ENCODE measurements around the gene RWDD2A.

The RWDD2A gene

DNA sequence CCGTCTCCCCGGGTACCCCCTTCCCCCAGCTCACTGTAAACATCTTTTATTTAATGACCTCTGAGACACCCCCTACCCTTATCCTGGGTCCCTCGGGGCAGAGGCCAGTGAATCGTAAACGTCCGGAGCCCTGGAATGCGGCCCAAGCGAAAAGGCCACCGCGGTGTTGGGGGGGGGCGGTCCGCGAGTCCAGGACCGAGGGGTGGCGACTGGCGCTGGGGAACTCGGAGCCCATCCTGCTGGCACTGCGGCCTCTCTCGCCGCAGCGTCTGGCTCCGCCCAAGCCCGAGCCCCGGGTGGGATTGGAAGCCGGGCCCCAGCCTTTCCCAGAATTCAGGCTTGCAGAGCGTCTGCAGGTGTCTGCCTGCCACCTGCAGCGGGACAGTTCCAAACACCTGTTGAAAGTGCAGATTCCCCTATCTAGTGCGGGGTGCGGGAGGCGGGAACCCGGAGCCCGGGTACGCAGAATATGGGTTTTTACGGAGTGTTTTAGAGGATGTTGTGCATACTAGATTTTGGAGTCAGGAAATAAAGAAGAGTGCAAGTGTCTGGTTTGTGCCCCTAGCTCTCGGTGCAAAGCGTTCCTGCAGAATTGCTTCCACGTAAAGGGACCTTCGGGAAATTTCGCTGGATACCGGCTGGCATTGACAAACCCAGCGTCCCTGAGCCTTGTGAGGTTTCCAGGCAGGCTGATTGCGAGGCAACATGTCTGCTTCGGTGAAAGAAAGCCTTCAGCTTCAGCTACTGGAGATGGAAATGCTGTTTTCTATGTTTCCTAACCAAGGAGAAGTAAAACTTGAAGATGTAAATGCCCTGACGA, 800 bp downstream of the RWDD2A start:
- DNase-seq (ENCODE audit: low read depth, low spot score), result no peak
- H3K4me3 ChIP-seq (ENCODE audit: low read length), result peak overlapping the region; percentile 77

DNA sequence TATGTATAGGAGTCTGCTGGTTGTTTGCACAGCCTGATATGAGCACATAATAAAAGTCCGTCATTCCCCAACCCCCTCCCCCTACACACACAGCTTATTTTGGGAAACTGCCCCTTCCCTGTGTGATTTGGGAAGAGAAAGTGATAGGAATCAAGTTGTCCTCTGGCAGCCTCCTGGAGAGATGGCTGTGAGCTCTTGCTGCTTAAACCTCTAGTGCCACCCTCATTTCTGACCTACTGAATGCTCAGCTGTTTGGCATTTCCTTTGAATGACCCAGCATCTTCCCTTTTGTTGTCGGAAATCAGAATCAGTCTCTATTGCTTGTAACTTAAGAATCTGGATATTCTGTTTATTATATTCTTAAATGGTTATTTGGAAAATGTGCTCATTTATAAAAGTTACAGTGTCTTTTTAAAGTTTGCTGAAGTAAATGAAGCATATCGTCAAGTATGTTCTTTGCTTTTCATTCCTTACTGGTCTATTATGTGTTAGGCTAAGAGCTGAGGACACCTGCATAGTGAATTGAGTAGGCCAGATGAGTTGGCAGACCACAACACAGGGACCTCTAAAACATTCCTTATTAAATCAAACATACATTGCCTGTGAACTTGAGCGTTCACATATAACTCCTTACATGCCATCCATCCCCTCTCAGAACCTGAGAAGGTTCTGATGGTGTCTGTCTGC, 5.5 kb downstream of the RWDD2A start:
- peak; percentile 68 for DNase-seq (ENCODE audit: low read depth, low spot score)
- H3K4me3 ChIP-seq (ENCODE audit: low read length), result no peak overlapping the region

DNA sequence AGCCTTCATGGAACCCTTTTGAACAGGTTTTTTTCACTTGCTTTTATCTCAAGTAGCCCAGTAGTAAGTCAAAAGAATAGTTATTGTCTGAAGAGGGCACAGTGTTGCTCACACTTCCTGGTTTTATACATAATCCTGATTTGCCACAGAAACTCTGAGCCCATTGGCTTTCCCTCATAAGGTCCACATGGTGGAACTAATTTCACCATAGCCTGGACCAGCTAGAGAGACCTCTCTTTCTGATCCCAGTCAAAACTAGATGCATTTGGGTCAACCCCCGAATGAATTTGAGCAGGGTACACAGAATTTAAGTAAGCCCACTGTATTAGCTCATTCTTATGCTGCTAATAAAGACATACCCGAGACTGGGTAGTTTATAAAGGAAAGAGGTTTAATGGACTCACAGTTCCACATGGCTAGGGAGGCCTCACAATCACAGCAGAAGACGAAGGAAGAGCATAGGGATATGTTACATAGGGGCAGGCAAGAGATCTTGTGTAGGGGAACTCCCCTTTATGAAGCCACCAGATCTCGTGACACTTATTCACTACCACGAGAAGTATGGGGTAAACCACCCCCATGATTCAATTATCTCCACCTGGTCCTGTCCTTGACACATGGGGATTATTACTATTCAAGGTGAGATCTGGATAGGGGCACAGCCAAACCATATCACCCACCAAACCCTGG, 6.2 kb downstream of the RWDD2A start:
- no peak for DNase-seq (ENCODE audit: low read depth, low spot score)
- no peak overlapping the region for H3K4me3 ChIP-seq (ENCODE audit: low read length)

DNA sequence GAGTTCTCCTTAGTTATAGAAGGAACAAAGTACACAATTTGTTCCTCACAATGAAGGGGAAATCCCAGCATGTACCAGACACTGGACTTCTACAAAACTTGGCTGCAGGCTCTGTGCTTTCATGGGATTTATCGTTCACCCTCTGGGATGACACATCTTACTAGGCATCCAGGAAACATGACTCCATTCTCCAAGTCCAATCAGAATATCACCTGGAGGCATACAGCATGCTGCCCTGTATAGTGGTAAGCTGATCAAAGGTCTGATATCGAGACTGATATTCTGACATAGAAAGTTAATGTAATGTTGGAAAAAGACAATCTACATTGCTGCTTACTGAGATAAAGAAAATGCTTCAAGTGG, 6.7 kb downstream of the RWDD2A start:
- H3K4me3 ChIP-seq (ENCODE audit: low read length), result no peak overlapping the region
- no peak for DNase-seq (ENCODE audit: low read depth, low spot score)

DNA sequence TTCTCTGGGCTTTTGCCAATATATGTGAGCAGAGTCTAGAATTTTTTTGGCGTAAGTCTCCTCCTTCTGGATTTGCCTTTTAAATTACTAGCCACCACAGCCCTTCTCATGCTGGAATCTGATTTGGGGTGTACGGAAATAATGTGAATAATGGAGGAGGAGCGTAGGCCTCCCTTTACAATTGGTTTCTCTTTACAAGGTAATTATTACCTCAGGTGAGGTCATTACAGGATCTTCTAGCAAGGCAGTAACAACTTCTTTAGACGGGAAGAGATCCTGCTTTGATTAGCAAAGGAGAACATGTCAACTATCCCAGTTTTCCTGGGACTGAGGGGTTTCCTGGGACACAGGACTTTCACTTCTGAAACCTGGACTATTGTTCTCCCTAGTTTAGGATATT, 8.9 kb downstream of the RWDD2A start:
- H3K4me3 ChIP-seq (ENCODE audit: low read length), result no peak overlapping the region
- no peak for DNase-seq (ENCODE audit: low read depth, low spot score)

DNA sequence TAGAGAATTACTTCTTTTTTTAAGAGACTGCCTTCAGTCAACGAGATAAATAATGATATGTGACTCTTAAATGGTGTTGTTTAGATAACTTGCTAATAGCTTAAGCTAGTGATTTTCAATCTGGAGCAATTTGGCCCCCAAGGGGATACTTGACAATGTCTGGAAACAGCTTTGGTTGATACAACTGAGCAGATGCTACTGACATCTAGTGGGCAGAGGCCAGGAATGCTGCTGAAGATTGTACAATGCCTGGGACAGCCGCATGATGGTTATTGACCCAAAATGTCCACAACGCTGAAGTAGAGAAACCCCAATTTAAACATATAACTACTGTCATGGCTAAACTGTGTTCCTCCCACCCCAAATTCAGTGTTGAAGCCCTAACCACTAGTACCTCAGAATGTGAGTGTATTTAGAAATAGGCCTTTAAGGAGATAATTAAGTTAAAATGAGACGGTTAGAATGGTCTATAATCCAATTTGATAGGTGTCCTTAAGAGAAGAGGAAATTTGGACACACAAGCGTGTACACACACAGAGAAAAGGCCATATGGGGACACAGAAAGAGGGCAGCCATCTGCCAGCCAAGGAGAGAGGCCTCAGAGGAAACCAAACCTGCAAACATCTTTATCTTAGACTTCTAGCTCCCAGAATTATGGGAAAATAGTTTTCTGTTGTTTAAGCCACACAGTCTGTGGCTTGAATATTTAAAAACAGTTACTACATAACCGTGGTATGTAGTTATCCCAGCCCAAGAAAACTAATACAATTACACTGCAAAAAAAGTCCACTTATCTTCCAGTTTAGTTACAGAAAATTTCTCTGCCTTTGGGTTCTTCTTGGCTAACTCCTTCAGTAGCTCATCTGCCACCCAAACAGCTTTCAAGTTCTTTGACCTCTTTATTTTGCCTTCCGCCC, 22.2 kb downstream of the RWDD2A start:
- DNase-seq (ENCODE audit: low read depth, low spot score), result peak; percentile 55
- no peak overlapping the region for H3K4me3 ChIP-seq (ENCODE audit: low read length)

- no peak for DNase-seq (ENCODE audit: low read depth, low spot score)
- H3K4me3 ChIP-seq (ENCODE audit: low read length), result no peak overlapping the region
Observed at GRCh38 chr6:83216806-83217205, 23.6 kb downstream of the RWDD2A start.

- no peak overlapping the region for H3K4me3 ChIP-seq (ENCODE audit: low read length)
- no peak for DNase-seq (ENCODE audit: low read depth, low spot score)
Observed at GRCh38 chr6:83218646-83219045, 25.5 kb downstream of the RWDD2A start.

DNA sequence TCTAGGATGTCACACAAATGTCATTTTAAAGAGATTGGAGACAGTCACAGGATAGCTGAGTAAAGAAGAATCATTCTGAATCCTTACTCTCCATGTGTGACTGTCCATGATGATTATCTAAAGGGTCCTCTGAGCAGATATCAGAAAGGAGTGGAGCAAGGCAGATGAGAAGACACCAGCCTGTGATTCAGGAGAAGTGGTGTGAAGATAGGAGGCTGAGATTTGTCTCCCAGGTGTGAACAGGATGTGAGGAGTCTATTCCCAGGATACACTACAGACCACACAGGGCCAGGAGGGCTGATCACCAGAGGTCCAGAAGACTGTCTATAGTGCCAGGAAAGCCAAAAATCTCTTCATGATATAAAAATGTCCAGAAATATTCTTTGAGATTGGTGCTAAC, 27.0 kb downstream of the RWDD2A start:
- DNase-seq (ENCODE audit: low read depth, low spot score), result no peak
- H3K4me3 ChIP-seq (ENCODE audit: low read length), result no peak overlapping the region

GRCh38 chr6:83221276-83221675, 28.1 kb downstream of the RWDD2A start:
- H3K4me3 ChIP-seq (ENCODE audit: low read length), result no peak overlapping the region
- DNase-seq (ENCODE audit: low read depth, low spot score), result no peak

- peak; percentile 50 for DNase-seq (ENCODE audit: low read depth, low spot score)
- no peak overlapping the region for H3K4me3 ChIP-seq (ENCODE audit: low read length)
Observed at GRCh38 chr6:83221889-83222479, 28.8 kb downstream of the RWDD2A start.

GRCh38 chr6:83226517-83226916, 33.4 kb downstream of the RWDD2A start:
- no peak for DNase-seq (ENCODE audit: low read depth, low spot score)
- no peak overlapping the region for H3K4me3 ChIP-seq (ENCODE audit: low read length)

DNA sequence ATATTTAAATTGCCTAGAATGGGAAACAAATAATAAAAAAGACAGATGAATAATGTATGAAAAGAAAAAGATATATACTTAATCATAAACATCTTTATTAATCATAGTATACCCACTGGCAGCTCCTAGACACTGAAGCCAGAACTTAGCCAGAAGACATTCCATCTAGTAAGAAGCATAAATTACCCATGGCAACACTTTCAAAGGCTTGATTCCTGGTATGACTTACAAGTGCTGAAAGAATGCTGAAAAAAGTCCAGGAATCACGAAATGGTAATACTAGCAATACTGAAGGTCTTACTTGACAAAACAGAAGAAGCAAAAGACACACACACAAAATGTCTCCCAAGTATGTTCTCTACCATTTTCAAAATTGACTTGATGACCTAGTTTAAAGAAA, 38.0 kb downstream of the RWDD2A start:
- no peak for DNase-seq (ENCODE audit: low read depth, low spot score)
- no peak overlapping the region for H3K4me3 ChIP-seq (ENCODE audit: low read length)

GRCh38 chr6:83247471-83247870, 54.3 kb downstream of the RWDD2A start:
- no peak for DNase-seq (ENCODE audit: low read depth, low spot score)
- no peak overlapping the region for H3K4me3 ChIP-seq (ENCODE audit: low read length)
